ENCODE results near the gene KAT7. TPM values are rescaled to one million over a fixed set of nuclear protein-coding genes. Genes with fewer than 3 reads are reported as not detected.

KAT7 gene
- polyA plus RNA-seq, 1 of the 3 experiments (the other 2 are of a cell fraction): 20.2 TPM

DNA sequence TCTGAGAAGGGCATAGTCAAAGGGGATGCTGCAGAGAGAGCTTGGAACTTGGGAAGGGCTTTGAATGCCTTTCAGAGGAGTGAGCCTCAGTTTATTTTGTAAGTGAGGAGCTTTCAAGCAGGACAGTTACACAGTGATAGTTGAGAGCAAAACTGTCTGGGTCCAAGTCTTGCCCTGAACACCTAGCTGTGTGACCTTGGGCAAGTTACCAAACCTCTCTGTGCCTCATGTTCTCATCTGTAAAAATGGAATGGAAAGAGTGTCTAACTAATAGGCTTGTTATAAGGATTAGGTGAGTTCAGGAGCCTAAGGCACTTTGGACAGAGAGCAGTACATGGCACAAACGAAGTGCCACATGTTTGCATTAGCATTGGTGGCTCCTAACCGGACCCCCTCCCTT, 86.4 kb downstream of the KAT7 start:
- no peaks in the 10 kb centered on the region for H3F3A ChIP-seq (replicated peaks; ENCODE audit: insufficient read depth)
- H3K9me3 ChIP-seq: no peaks in the 10 kb centered on the region
- POLR2A ChIA-PET: no interaction called here
- H3K79me2 ChIP-seq (ENCODE audit: insufficient read depth): no peaks in the 10 kb centered on the region
- no peaks in the 10 kb centered on the region for H3K9me2 ChIP-seq
- no peak for TF ChIP-seq FOSL2 (IDR thresholded peaks at IDR 0.05; ENCODE audit: borderline replicate concordance, low read depth)
- TF ChIP-seq, protein P1, sequence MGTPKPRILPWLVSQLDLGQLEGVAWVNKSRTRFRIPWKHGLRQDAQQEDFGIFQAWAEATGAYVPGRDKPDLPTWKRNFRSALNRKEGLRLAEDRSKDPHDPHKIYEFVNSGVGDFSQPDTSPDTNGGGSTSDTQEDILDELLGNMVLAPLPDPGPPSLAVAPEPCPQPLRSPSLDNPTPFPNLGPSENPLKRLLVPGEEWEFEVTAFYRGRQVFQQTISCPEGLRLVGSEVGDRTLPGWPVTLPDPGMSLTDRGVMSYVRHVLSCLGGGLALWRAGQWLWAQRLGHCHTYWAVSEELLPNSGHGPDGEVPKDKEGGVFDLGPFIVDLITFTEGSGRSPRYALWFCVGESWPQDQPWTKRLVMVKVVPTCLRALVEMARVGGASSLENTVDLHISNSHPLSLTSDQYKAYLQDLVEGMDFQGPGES (IDR thresholded peaks at IDR 0.05; ENCODE audit: low read depth, low read length): no peak
- H3K4me1 ChIP-seq (ENCODE audit: control insufficient read depth in 1 of 2, insufficient read depth in 2 of 2, low read depth in 1 of 2, low read length in 1 of 2): no peaks in the 10 kb centered on the region
- CTCF ChIA-PET: interaction anchor here (3.5 to 40.4 kb wide), 3 partner anchors 13 to 122 kb away, joined by 17 to 1665 read pairs (median 17); partner anchors contain the start of gene DLX3
- H3K4me2 ChIP-seq: no peak overlapping the region
- H3K4me3 ChIP-seq (ENCODE audit: low read depth in 2 of 2, low read length in 1 of 2): no peak overlapping the region
- peaks cover 41% of the 10 kb centered on the region for H3K27me3 ChIP-seq (ENCODE audit: insufficient read depth)
- no peak overlapping the region for H3K27ac ChIP-seq (ENCODE audit: low read depth in 2 of 2, low read length in 1 of 2)
- no peak overlapping the region for H2AFZ ChIP-seq (ENCODE audit: low read depth)
- no peaks in the 10 kb centered on the region for H3K36me3 ChIP-seq (replicated peaks in 1 of 2; ENCODE audit: control insufficient read depth in 1 of 2, insufficient read depth in 2 of 2, low read length in 1 of 2)
- DNase-seq: no peak
- H4K20me1 ChIP-seq (ENCODE audit: insufficient read depth): no peaks in the 10 kb centered on the region
- no peak overlapping the region for H3K9ac ChIP-seq
- 37% methylated on average over 2 of the region's 2 CpGs for WGBS (ENCODE audit: low lambda C conversion rate)

DNA sequence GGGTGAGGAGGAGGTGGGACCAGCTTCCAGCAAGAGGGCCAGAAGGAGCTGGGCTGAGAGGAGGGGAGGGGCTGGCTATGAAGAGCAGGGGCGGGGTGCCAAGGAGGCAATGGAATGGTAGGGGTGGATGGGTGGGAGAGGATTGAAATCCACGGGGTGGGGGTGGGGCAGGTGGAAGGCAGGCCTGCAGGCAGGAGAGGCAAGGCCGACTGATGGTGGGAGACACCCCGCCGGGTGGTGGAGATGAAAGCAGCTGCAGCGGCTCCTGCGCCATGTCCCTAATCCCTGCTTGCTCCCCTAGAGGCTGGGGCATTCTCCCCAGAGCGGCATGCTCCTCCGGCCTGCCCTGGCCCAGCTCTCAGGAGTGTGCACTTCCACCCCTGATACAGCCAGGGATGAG, 87.2 kb downstream of the KAT7 start:
- H3K4me3 ChIP-seq (ENCODE audit: low read depth in 2 of 2, low read length in 1 of 2): no peak overlapping the region
- H2AFZ ChIP-seq (ENCODE audit: low read depth): no peak overlapping the region
- POLR2A ChIA-PET: no interaction called here

More for the DNA sequence above, 87.2 kb downstream of the KAT7 start:
- Histone ChIP-seq H3K79me2 (ENCODE audit: insufficient read depth) (no peaks in the 10 kb centered on the region), H3F3A (replicated peaks; ENCODE audit: insufficient read depth) (no peaks in the 10 kb centered on the region), H3K9me3 (no peaks in the 10 kb centered on the region), H3K4me1 (ENCODE audit: control insufficient read depth in 1 of 2, insufficient read depth in 2 of 2, low read depth in 1 of 2, low read length in 1 of 2) (peaks cover 0 to 3% of the 10 kb centered on the region in 2 experiments; a peak in 1 of 4 replicates), H3K36me3 (replicated peaks in 1 of 2; ENCODE audit: control insufficient read depth in 1 of 2, insufficient read depth in 2 of 2, low read length in 1 of 2) (no peaks in the 10 kb centered on the region), H3K27me3 (ENCODE audit: insufficient read depth) (peaks cover 46% of the 10 kb centered on the region), H4K20me1 (ENCODE audit: insufficient read depth) (no peaks in the 10 kb centered on the region), H3K27ac (ENCODE audit: low read depth in 2 of 2, low read length in 1 of 2) (no peak overlapping the region), H3K9me2 (no peaks in the 10 kb centered on the region), H3K9ac (no peak overlapping the region), H3K4me2 (no peak overlapping the region)
- CTCF ChIA-PET: interaction anchor here (0.6 to 40.4 kb wide), 9 partner anchors 14 to 308 kb away, joined by 3 to 1665 read pairs (median 9); partner anchors contain the start of gene DLX3
- 64% methylated on average over 9 of the region's 9 CpGs for WGBS (ENCODE audit: low lambda C conversion rate)
- DNase-seq: no peak
- TF ChIP-seq, protein P2, sequence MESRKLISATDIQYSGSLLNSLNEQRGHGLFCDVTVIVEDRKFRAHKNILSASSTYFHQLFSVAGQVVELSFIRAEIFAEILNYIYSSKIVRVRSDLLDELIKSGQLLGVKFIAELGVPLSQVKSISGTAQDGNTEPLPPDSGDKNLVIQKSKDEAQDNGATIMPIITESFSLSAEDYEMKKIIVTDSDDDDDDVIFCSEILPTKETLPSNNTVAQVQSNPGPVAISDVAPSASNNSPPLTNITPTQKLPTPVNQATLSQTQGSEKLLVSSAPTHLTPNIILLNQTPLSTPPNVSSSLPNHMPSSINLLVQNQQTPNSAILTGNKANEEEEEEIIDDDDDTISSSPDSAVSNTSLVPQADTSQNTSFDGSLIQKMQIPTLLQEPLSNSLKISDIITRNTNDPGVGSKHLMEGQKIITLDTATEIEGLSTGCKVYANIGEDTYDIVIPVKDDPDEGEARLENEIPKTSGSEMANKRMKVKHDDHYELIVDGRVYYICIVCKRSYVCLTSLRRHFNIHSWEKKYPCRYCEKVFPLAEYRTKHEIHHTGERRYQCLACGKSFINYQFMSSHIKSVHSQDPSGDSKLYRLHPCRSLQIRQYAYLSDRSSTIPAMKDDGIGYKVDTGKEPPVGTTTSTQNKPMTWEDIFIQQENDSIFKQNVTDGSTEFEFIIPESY (IDR thresholded peaks at IDR 0.05; ENCODE audit: borderline replicate concordance, low read depth): no peak
- TF ChIP-seq RCOR1 (IDR thresholded peaks at IDR 0.05; ENCODE audit: low read length): no peak
- TF ChIP-seq, protein P3, sequence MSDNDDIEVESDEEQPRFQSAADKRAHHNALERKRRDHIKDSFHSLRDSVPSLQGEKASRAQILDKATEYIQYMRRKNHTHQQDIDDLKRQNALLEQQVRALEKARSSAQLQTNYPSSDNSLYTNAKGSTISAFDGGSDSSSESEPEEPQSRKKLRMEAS (IDR thresholded peaks at IDR 0.05; ENCODE audit: low read depth): no peak
- TF ChIP-seq RXRA (IDR thresholded peaks at IDR 0.05; ENCODE audit: borderline replicate concordance, low read depth): no peak
- TF ChIP-seq JUND (IDR thresholded peaks at IDR 0.05): no peak
- no peak for TF ChIP-seq YY1 (IDR thresholded peaks at IDR 0.05; ENCODE audit: low read depth)
- no peak for TF ChIP-seq ELF1 (IDR thresholded peaks at IDR 0.05)
- no peak for TF ChIP-seq TCF12 (IDR thresholded peaks at IDR 0.05)
- TF ChIP-seq, protein P4, sequence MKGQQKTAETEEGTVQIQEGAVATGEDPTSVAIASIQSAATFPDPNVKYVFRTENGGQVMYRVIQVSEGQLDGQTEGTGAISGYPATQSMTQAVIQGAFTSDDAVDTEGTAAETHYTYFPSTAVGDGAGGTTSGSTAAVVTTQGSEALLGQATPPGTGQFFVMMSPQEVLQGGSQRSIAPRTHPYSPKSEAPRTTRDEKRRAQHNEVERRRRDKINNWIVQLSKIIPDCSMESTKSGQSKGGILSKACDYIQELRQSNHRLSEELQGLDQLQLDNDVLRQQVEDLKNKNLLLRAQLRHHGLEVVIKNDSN (IDR thresholded peaks at IDR 0.05; ENCODE audit: borderline replicate concordance, low read depth): no peak
- TF ChIP-seq RAD21 (IDR thresholded peaks at IDR 0.05; ENCODE audit: low read length): no peak
- TF ChIP-seq MXI1 (IDR thresholded peaks at IDR 0.05; ENCODE audit: low read depth, low read length): no peak
- no peak for TF ChIP-seq FOXJ3 (CRISPR knock-in tag; IDR thresholded peaks at IDR 0.05)
- TF ChIP-seq FOXM1 (IDR thresholded peaks at IDR 0.05; ENCODE audit: low read depth): no peak
- no peak for TF ChIP-seq RFX5 (IDR thresholded peaks at IDR 0.05; ENCODE audit: low read length)
- no peak for TF ChIP-seq NFIC (IDR thresholded peaks at IDR 0.05; ENCODE audit: borderline replicate concordance)
- no peak for TF ChIP-seq TEAD4 (IDR thresholded peaks at IDR 0.05; ENCODE audit: borderline replicate concordance, insufficient read depth)

Measured in SK-N-SH (cell line).